ENCODE data around the gene AFAP1.

AFAP1 gene

GRCh38 chr4:7963691-7964090 lies 24.0 kb upstream of the AFAP1 start:
- H3K4me3 ChIP-seq (replicated peaks; ENCODE audit: low read depth, low read length): no peak overlapping the region
- TF ChIP-seq CTCF (IDR thresholded peaks at IDR 0.05; ENCODE audit: low read length, missing control alignments): no peak
- DNase-seq (ENCODE audit: low read depth): no peak

- TF ChIP-seq CTCF (IDR thresholded peaks at IDR 0.05; ENCODE audit: low read length, missing control alignments): no peak
Observed at GRCh38 chr4:7962609-7963508, 23.2 kb upstream of the AFAP1 start.

DNA sequence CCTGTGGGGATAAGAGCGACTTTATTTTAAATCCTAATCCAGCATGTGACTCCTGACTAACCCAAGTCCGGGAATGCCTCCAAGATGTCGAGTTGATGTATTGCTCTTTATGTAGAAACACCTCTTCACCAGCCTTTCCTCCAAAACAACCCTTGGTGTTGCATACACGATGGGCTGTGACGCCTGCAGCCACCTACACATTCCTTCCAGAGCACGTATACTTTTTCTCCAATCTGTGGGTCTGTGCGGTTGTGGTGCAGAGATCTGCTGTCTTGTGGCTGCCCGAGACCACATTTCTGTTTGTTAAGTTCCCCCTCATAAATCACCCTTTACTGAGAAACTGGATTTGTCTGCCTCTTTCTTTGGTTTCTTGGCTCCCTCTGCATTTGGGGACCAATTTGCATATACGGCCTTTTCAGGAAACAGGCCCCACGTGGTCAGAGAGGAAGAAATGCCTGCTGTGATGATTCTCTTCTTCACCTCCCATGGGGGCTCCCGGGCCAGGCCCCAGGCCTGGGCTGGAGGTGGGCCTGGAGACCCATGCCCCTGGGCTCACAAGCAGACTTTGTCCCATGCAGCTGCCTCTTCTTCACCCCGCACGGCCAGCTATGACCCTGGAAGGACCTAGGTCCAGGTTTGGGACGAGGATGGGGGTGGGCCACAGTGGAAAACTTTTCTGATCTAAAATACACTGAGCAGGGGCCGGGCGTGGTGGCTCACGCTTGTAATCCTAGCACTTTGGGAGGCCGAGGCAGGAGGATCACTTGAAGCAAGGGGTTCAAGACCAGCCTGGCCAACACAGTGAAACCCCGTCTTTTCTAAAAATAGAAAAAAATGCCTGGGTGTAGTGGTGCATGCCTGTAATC lies 21.4 kb upstream of the AFAP1 start:
- DNase-seq (ENCODE audit: low read depth): peak; percentile 99
- TF ChIP-seq CTCF (IDR thresholded peaks at IDR 0.05; ENCODE audit: low read length, missing control alignments): no peak
- no peak overlapping the region for H3K4me3 ChIP-seq (replicated peaks; ENCODE audit: low read depth, low read length)

More at GRCh38 chr4:7962609-7963508, 23.2 kb upstream of the AFAP1 start:
- DNase-seq (ENCODE audit: low read depth): no peak
- H3K4me3 ChIP-seq (replicated peaks; ENCODE audit: low read depth, low read length): no peak overlapping the region

DNA sequence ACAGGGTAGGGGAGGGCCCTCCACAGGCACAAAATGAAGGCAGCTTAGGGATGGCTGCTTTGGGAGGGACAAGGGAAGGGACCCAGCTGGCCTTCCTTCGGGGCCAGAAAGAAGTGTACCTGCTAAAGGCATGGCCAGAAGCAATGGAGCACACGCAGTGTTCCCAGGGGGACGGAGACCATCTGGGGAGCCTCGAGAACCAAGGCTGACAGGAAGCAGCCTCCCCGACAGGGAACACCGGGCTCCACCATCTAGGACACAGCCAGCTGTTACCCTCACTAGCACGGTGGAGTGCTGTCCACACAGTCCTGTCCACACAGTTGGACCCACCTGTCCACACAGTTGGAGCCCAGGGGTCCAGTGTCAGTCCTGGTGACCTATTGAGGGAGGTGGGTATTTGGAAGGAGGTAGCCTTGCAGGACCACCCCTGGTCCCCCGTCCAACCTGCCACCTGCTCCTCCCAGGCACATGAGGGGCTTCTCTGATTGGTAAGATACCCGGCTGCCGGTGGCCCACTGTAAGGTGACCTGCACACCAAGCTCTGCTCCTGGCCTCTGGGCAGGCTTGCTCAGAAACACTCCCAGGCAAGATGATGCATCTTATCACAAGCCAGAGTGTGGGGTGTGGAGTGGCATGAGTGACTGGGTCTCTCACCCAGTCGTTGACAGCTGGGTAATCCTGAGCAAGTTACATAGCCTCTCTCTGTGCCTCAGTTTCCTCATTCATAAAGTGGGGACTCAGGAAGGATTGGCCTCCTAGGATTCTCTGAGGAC lies 20.5 kb upstream of the AFAP1 start:
- DNase-seq (ENCODE audit: low read depth): no peak
- no peak for TF ChIP-seq CTCF (IDR thresholded peaks at IDR 0.05; ENCODE audit: low read length, missing control alignments)
- no peak overlapping the region for H3K4me3 ChIP-seq (replicated peaks; ENCODE audit: low read depth, low read length)

- DNase-seq (ENCODE audit: low read depth): no peak
- H3K4me3 ChIP-seq (replicated peaks; ENCODE audit: low read depth, low read length): no peak overlapping the region
- no peak for TF ChIP-seq CTCF (IDR thresholded peaks at IDR 0.05; ENCODE audit: low read length, missing control alignments)
Observed at GRCh38 chr4:7959078-7959477, 19.4 kb upstream of the AFAP1 start.

DNA sequence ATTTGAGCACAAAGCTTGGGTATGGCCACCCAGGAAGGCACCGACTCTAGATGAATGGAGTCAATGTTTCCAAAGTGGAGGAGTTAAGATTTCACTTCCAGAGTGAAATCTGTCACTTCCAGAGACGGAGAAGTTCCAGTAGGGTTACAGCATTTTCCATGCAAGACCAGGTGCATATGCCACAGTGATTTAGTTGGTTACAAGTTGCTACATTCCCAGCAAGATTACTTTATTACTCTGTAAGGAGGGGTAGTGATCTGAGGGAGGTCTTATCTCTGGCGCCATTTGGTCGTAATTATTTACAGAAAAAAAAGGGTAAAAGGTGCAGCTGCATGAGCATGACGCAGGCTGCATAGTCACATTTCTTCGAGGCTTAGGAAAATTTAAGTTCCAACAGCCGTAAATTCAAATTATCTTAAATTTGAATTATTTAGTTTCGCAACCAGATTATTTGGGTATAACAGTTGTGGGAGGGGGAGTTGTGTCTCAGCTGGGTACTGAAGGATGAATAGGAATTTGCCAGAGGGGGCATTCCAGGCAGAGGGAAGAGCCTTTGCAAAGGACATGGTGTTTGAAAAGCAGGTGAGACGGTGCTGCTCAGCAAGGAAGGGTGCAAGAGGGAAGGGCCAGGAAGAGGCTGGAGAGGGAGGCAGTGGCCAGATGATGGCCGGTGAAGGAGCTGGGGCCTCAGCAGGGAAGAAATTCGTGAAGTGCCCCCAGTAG lies 17.4 kb upstream of the AFAP1 start:
- TF ChIP-seq CTCF (IDR thresholded peaks at IDR 0.05; ENCODE audit: low read length, missing control alignments): no peak
- H3K4me3 ChIP-seq (replicated peaks; ENCODE audit: low read depth, low read length): no peak overlapping the region
- DNase-seq (ENCODE audit: low read depth): no peak

Data from fibroblast of pulmonary artery (primary cell).